Measurements from ENCODE around the gene DACT3.

DACT3 gene

DNA sequence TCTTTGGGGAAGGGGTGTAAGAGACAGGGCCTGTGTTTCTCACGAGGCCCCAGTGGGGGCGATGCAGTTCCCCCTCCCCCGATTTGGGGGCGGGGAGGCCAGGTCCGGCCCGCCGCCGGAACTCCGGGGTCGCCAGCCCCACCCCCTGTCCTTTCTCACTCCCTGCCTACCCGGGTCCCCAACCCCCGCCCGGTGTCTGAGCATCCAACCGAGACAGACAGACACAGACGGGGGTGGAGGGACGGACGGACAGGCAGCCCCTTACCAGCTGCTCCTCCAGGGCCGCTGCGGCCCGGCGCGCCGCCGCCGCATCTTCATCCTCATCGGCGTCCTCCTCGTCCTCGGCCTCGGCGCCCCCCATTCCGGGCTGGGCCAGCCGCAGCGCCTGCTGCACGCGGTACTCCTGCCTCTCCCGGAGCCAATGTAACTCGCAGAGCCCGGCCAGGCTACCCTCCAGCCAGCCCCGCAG, 397 bp downstream of the DACT3 start:
- H3K9me3 ChIP-seq (ENCODE audit: low read length) = no peaks in the 10 kb centered on the region
- no peak overlapping the region for H2AFZ ChIP-seq (ENCODE audit: low read length)

DNA sequence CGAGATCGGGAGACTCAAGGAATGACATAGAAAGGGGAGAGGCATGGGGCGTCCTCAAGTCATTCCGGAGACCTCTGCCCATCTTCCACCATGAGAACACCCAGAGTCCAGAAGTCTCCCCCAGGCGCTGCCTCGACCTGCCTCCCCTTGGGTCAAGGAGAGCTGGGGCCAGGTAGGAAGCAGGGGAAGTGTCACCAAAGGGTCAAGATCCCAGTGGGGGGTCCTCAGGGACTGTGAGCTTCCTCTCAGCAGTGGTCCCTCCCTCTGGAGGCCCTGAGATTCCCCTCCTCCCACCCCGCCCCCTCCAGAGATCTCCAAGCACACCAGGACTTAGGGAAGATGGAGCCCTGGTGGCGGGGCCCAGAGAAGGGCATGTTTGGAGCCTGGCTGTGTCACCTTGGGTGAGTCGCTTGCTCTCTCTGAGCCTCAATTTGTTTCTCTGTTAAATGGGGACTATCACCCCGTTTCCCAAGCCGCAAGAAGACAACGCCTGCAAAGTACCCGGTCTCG, 919 bp downstream of the DACT3 start:
- Histone ChIP-seq H3K9me2 (ENCODE audit: low read depth, low read length) (no peaks in the 10 kb centered on the region), H3K36me3 (ENCODE audit: insufficient read depth, low read length) (no peaks in the 10 kb centered on the region), H3F3A (ENCODE audit: insufficient read depth, low read length) (no peaks in the 10 kb centered on the region), H2AFZ (ENCODE audit: low read length) (no peak overlapping the region), H3K27ac (ENCODE audit: low read depth, low read length, poor library complexity, severe bottlenecking) (no peak overlapping the region), H3K4me2 (ENCODE audit: low read length) (peak overlapping the region; percentile 69), H4K20me1 (ENCODE audit: insufficient read depth, low read length) (no peaks in the 10 kb centered on the region), H3K27me3 (ENCODE audit: insufficient read depth, low read length) (no peaks in the 10 kb centered on the region; the same call in 1 of the 2 replicates), H3K4me3 (ENCODE audit: low read depth, low read length, poor library complexity, severe bottlenecking) (peak overlapping the region; percentile 60), H3K9me3 (ENCODE audit: low read length) (no peaks in the 10 kb centered on the region), H3K9ac (ENCODE audit: low read length) (no peak overlapping the region; the same call in 1 of the 2 replicates), H3K4me1 (ENCODE audit: insufficient read depth, low read length, severe bottlenecking) (peaks cover 28% of the 10 kb centered on the region), H3K79me2 (ENCODE audit: insufficient read depth, low read length) (no peaks in the 10 kb centered on the region)
- TF ChIP-seq, protein P1, sequence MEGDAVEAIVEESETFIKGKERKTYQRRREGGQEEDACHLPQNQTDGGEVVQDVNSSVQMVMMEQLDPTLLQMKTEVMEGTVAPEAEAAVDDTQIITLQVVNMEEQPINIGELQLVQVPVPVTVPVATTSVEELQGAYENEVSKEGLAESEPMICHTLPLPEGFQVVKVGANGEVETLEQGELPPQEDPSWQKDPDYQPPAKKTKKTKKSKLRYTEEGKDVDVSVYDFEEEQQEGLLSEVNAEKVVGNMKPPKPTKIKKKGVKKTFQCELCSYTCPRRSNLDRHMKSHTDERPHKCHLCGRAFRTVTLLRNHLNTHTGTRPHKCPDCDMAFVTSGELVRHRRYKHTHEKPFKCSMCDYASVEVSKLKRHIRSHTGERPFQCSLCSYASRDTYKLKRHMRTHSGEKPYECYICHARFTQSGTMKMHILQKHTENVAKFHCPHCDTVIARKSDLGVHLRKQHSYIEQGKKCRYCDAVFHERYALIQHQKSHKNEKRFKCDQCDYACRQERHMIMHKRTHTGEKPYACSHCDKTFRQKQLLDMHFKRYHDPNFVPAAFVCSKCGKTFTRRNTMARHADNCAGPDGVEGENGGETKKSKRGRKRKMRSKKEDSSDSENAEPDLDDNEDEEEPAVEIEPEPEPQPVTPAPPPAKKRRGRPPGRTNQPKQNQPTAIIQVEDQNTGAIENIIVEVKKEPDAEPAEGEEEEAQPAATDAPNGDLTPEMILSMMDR (IDR thresholded peaks at IDR 0.05; ENCODE audit: low read length) = no peak
- TF ChIP-seq EZH2 (IDR thresholded peaks at IDR 0.05; ENCODE audit: borderline replicate concordance, low read length) = no peak

More for the DNA sequence above, 397 bp downstream of the DACT3 start:
- Histone ChIP-seq H4K20me1 (ENCODE audit: insufficient read depth, low read length) (no peaks in the 10 kb centered on the region), H3K4me2 (ENCODE audit: low read length) (peak overlapping the region; percentile 69), H3K4me1 (ENCODE audit: insufficient read depth, low read length, severe bottlenecking) (peaks cover 23% of the 10 kb centered on the region), H3K9me2 (ENCODE audit: low read depth, low read length) (no peaks in the 10 kb centered on the region), H3K79me2 (ENCODE audit: insufficient read depth, low read length) (no peaks in the 10 kb centered on the region), H3K27me3 (ENCODE audit: insufficient read depth, low read length) (no peaks in the 10 kb centered on the region; the same call in 1 of the 2 replicates), H3K27ac (ENCODE audit: low read depth, low read length, poor library complexity, severe bottlenecking) (no peak overlapping the region), H3F3A (ENCODE audit: insufficient read depth, low read length) (no peaks in the 10 kb centered on the region), H3K36me3 (ENCODE audit: insufficient read depth, low read length) (no peaks in the 10 kb centered on the region), H3K4me3 (ENCODE audit: low read depth, low read length, poor library complexity, severe bottlenecking) (peak overlapping the region; percentile 60), H3K9ac (ENCODE audit: low read length) (peak overlapping the region; percentile 32; the same call in 1 of the 2 replicates)
- TF ChIP-seq EZH2 (IDR thresholded peaks at IDR 0.05; ENCODE audit: borderline replicate concordance, low read length) = no peak
- TF ChIP-seq, protein P1 (IDR thresholded peaks at IDR 0.05; ENCODE audit: low read length) = peak; percentile 17; the same call in 1 of the 2 replicates

DNA sequence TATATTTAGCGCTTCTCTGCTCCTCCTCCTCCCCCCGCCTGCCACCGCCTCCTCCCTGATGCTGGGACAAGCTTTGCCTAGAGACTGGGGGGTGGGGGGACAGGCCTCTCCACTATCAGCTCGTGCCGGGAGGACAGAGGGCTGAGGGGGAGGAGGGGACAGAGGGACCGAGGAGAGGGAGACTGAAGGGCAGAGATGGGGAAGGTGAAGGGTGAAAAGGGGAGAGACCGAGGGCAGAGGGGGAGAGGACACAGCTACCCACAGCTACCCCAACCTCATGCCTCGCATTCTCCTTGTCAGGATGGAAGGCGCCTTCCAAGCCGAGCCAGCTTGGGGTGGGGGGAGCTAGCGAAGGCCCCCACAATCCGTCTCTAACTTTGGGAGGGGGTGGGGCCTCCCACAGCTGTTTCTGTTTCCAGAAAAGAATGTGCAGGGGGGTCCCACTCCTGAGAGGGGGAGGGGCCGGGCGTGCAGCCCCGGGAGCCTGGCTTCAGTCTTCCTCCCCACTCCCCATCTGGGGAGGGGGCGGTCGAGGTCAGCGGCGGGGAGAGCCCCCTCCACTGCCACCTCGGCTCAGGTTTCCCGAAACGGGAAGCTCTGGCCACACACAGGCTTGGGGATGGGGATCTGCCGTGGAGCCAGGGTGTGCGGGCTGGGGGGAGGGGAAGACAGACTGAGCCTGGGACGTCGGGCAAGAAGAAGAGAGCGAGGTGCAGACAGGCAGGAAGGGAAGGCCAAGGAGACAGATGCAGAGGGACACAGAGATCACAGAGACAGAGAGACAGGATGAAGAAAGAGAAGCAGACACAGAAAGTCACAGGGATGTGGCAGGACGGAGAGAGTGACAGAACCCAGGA, 1.6 kb downstream of the DACT3 start:
- H2AFZ ChIP-seq (ENCODE audit: low read length) = no peak overlapping the region
- no peaks in the 10 kb centered on the region; the same call in 1 of the 2 replicates for H3K27me3 ChIP-seq (ENCODE audit: insufficient read depth, low read length)
- no peak overlapping the region for H3K27ac ChIP-seq (ENCODE audit: low read depth, low read length, poor library complexity, severe bottlenecking)
- H3K79me2 ChIP-seq (ENCODE audit: insufficient read depth, low read length) = no peaks in the 10 kb centered on the region
- H4K20me1 ChIP-seq (ENCODE audit: insufficient read depth, low read length) = no peaks in the 10 kb centered on the region
- H3K4me2 ChIP-seq (ENCODE audit: low read length) = peak overlapping the region; percentile 69; the same call in 1 of the 2 replicates
- H3F3A ChIP-seq (ENCODE audit: insufficient read depth, low read length) = no peaks in the 10 kb centered on the region
- no peaks in the 10 kb centered on the region for H3K9me3 ChIP-seq (ENCODE audit: low read length)
- H3K4me1 ChIP-seq (ENCODE audit: insufficient read depth, low read length, severe bottlenecking) = peaks cover 35% of the 10 kb centered on the region
- TF ChIP-seq EZH2 (IDR thresholded peaks at IDR 0.05; ENCODE audit: borderline replicate concordance, low read length) = no peak
- TF ChIP-seq, protein P1 (IDR thresholded peaks at IDR 0.05; ENCODE audit: low read length) = no peak
- no peaks in the 10 kb centered on the region for H3K36me3 ChIP-seq (ENCODE audit: insufficient read depth, low read length)
- H3K9me2 ChIP-seq (ENCODE audit: low read depth, low read length) = no peaks in the 10 kb centered on the region
- H3K9ac ChIP-seq (ENCODE audit: low read length) = no peak overlapping the region; the same call in 1 of the 2 replicates
- no peak overlapping the region for H3K4me3 ChIP-seq (ENCODE audit: low read depth, low read length, poor library complexity, severe bottlenecking)
